ENCODE data around the gene VWA7.
"Not testable (repeated sequence)": the region's sequence is repeated elsewhere in the genome, so short reads cannot be mapped to it uniquely, and the experiment has no call there.

Gene VWA7

DNA sequence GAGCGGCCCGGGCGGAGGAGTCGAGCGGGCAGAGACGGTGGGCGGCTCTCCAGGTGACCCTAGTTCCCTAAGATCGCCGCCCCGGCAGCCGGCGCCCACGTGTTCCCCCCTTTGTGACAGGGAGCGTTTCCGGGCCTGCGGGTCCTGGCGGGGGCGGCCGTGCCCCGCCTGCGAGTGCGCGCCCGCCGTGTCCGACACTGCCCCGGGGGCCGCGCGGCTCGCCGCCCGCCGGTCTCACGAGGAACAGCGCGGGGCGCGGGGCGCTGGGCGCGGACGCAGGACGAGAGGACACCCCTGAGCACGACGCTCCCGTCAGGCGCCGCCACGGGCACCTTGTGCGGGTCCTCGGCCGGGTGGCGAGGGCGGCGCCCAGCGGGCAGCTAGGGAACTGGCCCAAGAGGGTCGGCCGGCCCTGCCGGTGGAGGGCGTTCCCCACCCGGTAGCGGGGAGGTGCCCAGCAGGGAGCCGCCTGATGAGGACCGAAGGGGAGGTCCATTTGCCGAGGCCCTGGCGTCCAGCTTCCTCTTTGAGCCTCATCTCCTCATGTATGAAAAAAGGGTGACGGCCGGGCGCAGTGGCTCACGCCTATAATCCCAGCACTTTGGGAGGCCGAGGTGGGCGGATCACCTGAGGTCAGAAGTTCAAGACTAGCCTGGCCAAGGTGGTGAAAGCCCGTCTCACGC is 18.6 kb upstream of the VWA7 start, which contains the start of gene VARS1:
Gene VARS1 (minus strand): TSS at position 137 of the 683 bp plus-strand sequence. CDS start 535 bp downstream, outside the sequence.
- TF ChIP-seq ELF4 (IDR thresholded peaks at IDR 0.05), result peak; percentile 12; the same call in 1 of the 2 replicates
- peak; percentile 81 for TF ChIP-seq FOXM1 (IDR thresholded peaks at IDR 0.05; ENCODE audit: borderline replicate concordance)
- TF ChIP-seq BHLHE40 (IDR thresholded peaks at IDR 0.05; ENCODE audit: borderline replicate concordance), result no peak
- TF ChIP-seq L3MBTL2 (conservative IDR thresholded peaks at IDR 0.05), result peak; percentile 51; the same call in 1 of the 2 replicates
- TF ChIP-seq HDGF (IDR thresholded peaks at IDR 0.05; ENCODE audit: borderline replicate concordance), result no peak
- peak; percentile 83 for TF ChIP-seq LEF1 (IDR thresholded peaks at IDR 0.05; ENCODE audit: borderline replicate concordance)
- peak; percentile 92; the same call in 1 of the 2 replicates for TF ChIP-seq ARNT (IDR thresholded peaks at IDR 0.05)
- ChIA-PET CTCF (interaction anchor here (0.6 to 1.3 kb wide), 6 partner anchors 12 to 93 kb away, joined by 3 to 11 read pairs (median 4); partner anchors contain the start of genes ABHD16A and LSM2), POLR2A (interaction anchor here (0.9 to 5.6 kb wide), 26 partner anchors 7 to 155 kb away, joined by 3 to 77 read pairs (median 4); partner anchors contain the start of genes BAG6, C6orf47, DDAH2 and GPANK1)
- peak; percentile 96 for DNase-seq (ENCODE audit: extremely low spot score)

DNA sequence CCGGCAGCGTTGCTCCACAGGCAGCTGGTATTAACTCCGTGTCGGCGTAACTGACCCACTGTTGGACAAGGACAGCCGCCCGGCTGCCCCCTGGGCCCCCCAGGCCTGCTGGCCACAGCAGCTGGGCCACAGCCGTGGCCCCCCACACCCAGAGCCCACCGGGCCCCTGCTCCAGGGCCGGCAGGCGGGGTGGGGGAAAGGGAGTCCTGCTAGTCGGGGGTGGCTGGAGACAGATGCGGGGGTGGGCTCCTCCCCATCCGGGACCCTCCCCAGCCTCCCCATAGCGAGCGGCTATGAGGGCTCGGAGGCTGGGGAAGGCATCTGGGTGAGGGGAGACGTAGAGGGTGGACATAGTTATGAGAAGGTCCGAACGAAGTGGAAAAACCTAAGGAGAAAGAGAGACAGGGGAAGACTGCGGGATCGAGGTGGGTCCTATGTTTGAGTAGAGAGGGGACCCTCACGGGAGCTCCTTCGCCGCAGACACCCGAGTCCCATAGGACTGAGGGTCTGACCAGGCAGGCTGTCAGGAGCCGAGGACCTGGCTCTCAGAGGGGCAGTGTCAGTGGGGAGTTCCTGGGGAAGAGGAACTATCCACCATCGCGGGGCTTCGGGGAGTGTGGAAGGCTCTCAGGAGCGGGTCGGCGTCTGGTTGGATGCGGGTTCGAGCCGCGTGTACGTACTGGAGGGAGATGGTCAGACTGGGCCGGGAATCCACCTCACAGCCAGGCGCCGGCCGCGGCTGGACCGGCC is 17.9 kb upstream of the VWA7 start:
- ChIA-PET POLR2A (interaction anchor here (0.7 to 5.6 kb wide), 17 partner anchors 8 to 155 kb away, joined by 3 to 77 read pairs (median 5); partner anchors contain the start of genes C6orf47, DDAH2, GPANK1 and HSPA1A), CTCF (interaction anchor here (1.1 to 1.7 kb wide), 2 partner anchors 12 to 92 kb away, joined by 3 to 5 read pairs; partner anchors contain the start of genes ABHD16A and LSM2)
- peak; percentile 64 for DNase-seq (ENCODE audit: extremely low spot score)
- TF ChIP-seq FOXK2 (IDR thresholded peaks at IDR 0.05), result no peak
- TF ChIP-seq TARDBP (IDR thresholded peaks at IDR 0.05), result no peak
- TF ChIP-seq FOXM1 (IDR thresholded peaks at IDR 0.05; ENCODE audit: borderline replicate concordance), result 0 out of 2 replicates have a peak, but pooled peaks have one; percentile 37
- no peak for TF ChIP-seq HDGF (IDR thresholded peaks at IDR 0.05; ENCODE audit: borderline replicate concordance)
- no peak for TF ChIP-seq CTBP1 (IDR thresholded peaks at IDR 0.05; ENCODE audit: borderline replicate concordance)
- peak; percentile 88 for TF ChIP-seq L3MBTL2 (conservative IDR thresholded peaks at IDR 0.05)
- no peak for TF ChIP-seq PKNOX1 (IDR thresholded peaks at IDR 0.05)

GRCh38 chr6:31794294-31794865 is 17.3 kb upstream of the VWA7 start:
- ChIA-PET POLR2A (interaction anchor here (0.7 to 5.6 kb wide), 14 partner anchors 9 to 134 kb away, joined by 3 to 77 read pairs (median 8); partner anchors contain the start of genes C6orf47, DDAH2, HSPA1A and HSPA1B), CTCF (interaction anchor here (1.7 kb wide), 1 partner anchor 13 kb away, joined by 5 read pairs; the partner anchor contains the start of gene LSM2)
- no peak for TF ChIP-seq SP1 (IDR thresholded peaks at IDR 0.05)
- no peak for TF ChIP-seq FOXM1 (IDR thresholded peaks at IDR 0.05; ENCODE audit: borderline replicate concordance)
- no peak for TF ChIP-seq FOXK2 (IDR thresholded peaks at IDR 0.05)
- no peak for TF ChIP-seq PKNOX1 (IDR thresholded peaks at IDR 0.05)
- TF ChIP-seq ZNF384 (IDR thresholded peaks at IDR 0.05), result no peak
- no peak for TF ChIP-seq ARNT (IDR thresholded peaks at IDR 0.05)
- no peak; the same call in 1 of the 2 replicates for TF ChIP-seq L3MBTL2 (conservative IDR thresholded peaks at IDR 0.05)
- no peak for TF ChIP-seq LEF1 (IDR thresholded peaks at IDR 0.05; ENCODE audit: borderline replicate concordance)
- no peak for TF ChIP-seq TARDBP (IDR thresholded peaks at IDR 0.05)
- TF ChIP-seq FOXA1 (IDR thresholded peaks at IDR 0.05), result no peak
- no peak for TF ChIP-seq BHLHE40 (IDR thresholded peaks at IDR 0.05; ENCODE audit: borderline replicate concordance)
- TF ChIP-seq CTBP1 (IDR thresholded peaks at IDR 0.05; ENCODE audit: borderline replicate concordance), result no peak
- no peak for TF ChIP-seq HDGF (IDR thresholded peaks at IDR 0.05; ENCODE audit: borderline replicate concordance)
- no peak for TF ChIP-seq NFRKB (IDR thresholded peaks at IDR 0.05)
- no peak for TF ChIP-seq SUZ12 (IDR thresholded peaks at IDR 0.05)
- no peak for TF ChIP-seq ELF4 (IDR thresholded peaks at IDR 0.05)
- DNase-seq (ENCODE audit: extremely low spot score), result peak; percentile 17

GRCh38 chr6:31793927-31794245 is 16.8 kb upstream of the VWA7 start:
- POLR2A ChIA-PET; DNase-seq (ENCODE audit: extremely low spot score): not testable (repeated sequence)
- CTCF ChIA-PET, result interaction anchor here (1.7 kb wide), 1 partner anchor 13 kb away, joined by 5 read pairs; the partner anchor contains the start of gene LSM2

DNA sequence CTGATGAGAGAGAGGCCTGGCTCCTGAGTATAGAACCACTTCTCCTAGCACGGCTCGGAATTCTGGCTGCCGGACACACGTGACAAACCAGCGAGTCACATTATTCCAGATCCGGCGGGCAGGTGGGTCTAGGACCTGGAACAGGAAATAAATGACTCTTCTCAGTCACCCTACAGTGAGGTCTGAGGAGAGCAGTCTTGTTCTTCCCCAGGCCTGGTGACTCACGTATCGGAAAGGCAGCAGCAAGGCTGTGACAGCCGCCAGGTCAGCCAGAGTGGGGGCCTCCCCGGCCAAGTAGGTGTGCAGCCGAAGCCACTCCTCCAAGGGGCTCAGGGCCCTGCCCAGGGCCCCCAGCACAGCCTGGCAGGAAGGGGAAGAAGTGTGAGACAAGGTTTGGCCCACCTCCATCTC is 15.6 kb upstream of the VWA7 start:
- no peak for TF ChIP-seq FOXM1 (IDR thresholded peaks at IDR 0.05; ENCODE audit: borderline replicate concordance)
- TF ChIP-seq CTBP1 (IDR thresholded peaks at IDR 0.05; ENCODE audit: borderline replicate concordance), result no peak
- TF ChIP-seq ZNF384 (IDR thresholded peaks at IDR 0.05), result no peak
- no peak for TF ChIP-seq TARDBP (IDR thresholded peaks at IDR 0.05)
- TF ChIP-seq PKNOX1 (IDR thresholded peaks at IDR 0.05), result no peak
- no peak for TF ChIP-seq FOXK2 (IDR thresholded peaks at IDR 0.05)
- TF ChIP-seq BHLHE40 (IDR thresholded peaks at IDR 0.05; ENCODE audit: borderline replicate concordance), result no peak
- no peak for TF ChIP-seq L3MBTL2 (conservative IDR thresholded peaks at IDR 0.05)
- TF ChIP-seq FOXA1 (IDR thresholded peaks at IDR 0.05), result no peak
- no peak for TF ChIP-seq SUZ12 (IDR thresholded peaks at IDR 0.05)
- no peak for TF ChIP-seq ARNT (IDR thresholded peaks at IDR 0.05)
- TF ChIP-seq HDGF (IDR thresholded peaks at IDR 0.05; ENCODE audit: borderline replicate concordance), result no peak
- TF ChIP-seq ELF4 (IDR thresholded peaks at IDR 0.05), result no peak
- TF ChIP-seq LEF1 (IDR thresholded peaks at IDR 0.05; ENCODE audit: borderline replicate concordance), result no peak
- no peak for TF ChIP-seq NFRKB (IDR thresholded peaks at IDR 0.05)
- no peak for TF ChIP-seq SP1 (IDR thresholded peaks at IDR 0.05)
- CTCF ChIA-PET, result no interaction called here
- no peak for DNase-seq (ENCODE audit: extremely low spot score)
- POLR2A ChIA-PET, result interaction anchor here (0.6 to 2.2 kb wide), 3 partner anchors 14 to 57 kb away, joined by 3 to 15 read pairs (median 5); partner anchors contain the start of genes CLIC1 and LSM2

Data from HEK293T (cell line).